Panc1 (cell line): ENCODE measurements around the gene BLTP3B.

Experiments
- POLR2AphosphoS5 ChIP-seq: IDR thresholded peaks from 2 replicates; pipeline ENCODE4 v1.6.1; 2012; ENCODE audit warnings: mild to moderate bottlenecking, low read depth, low read length, moderate library complexity
- SIN3A ChIP-seq: IDR thresholded peaks from 2 replicates; pipeline ENCODE4 v1.6.1; 2012; ENCODE audit warnings: low read depth, mild to moderate bottlenecking, low read length, moderate library complexity, borderline replicate concordance; ENCODE audit not compliant: insufficient read depth
- TCF7L2 ChIP-seq: IDR thresholded peaks from 2 replicates; pipeline ENCODE4 v1.6.1; 2011; ENCODE audit warnings: mild to moderate bottlenecking, low read depth, low read length, inconsistent platforms
- TF ChIP-seq, protein P1 (sequence below): fragments of 450-650 bp; IDR thresholded peaks from 2 replicates; pipeline ENCODE4 v1.5.1; 2017; ENCODE audit warnings: mild to moderate bottlenecking
- TF ChIP-seq, protein P2 (sequence below), 2 experiments: IDR thresholded peaks; 2 replicates each; pipeline ENCODE4 v1.6.1; 2011 to 2012; ENCODE audit warnings: low read depth in 2 of 2, control low read depth in 1 of 2, low read length in 1 of 2, mild to moderate bottlenecking in 1 of 2, moderate library complexity in 1 of 2; ENCODE audit not compliant: insufficient read depth in 1 of 2

DNA sequence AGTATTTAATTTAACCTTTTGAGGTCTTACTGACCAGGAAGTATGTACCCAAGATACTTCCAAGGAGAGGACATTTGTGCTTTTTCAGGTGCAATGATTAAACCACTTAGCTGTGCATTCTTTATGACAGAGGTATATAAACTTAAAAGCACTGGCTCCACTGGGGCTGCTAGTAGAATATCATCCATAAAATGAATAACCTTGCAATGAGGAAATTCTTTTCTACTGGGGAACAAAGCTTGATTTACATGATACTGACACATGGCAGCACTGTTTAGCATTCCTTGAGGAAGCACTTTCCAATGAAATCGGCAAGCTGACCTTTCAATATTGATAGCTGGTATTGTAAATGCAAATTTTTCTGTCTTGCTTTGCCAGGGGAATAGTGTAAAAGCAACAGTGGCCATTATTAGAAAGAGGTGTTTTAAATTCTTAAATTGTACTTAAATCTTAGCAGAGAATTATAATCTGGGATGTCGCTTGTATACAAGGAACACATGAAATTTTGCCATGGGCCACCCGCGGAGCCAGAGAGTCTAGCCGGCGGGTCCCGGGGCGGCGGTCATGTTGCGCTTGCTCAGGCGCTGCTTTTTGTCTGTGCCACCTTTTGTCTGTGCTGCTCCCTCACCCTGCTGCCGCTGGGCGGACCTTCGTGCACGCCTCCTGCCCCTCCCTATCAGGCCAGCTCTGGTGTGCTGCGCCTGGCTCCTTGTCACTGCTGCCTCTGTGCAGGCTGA is 20.9 kb upstream of the BLTP3B start:
- TF ChIP-seq, protein P1, sequence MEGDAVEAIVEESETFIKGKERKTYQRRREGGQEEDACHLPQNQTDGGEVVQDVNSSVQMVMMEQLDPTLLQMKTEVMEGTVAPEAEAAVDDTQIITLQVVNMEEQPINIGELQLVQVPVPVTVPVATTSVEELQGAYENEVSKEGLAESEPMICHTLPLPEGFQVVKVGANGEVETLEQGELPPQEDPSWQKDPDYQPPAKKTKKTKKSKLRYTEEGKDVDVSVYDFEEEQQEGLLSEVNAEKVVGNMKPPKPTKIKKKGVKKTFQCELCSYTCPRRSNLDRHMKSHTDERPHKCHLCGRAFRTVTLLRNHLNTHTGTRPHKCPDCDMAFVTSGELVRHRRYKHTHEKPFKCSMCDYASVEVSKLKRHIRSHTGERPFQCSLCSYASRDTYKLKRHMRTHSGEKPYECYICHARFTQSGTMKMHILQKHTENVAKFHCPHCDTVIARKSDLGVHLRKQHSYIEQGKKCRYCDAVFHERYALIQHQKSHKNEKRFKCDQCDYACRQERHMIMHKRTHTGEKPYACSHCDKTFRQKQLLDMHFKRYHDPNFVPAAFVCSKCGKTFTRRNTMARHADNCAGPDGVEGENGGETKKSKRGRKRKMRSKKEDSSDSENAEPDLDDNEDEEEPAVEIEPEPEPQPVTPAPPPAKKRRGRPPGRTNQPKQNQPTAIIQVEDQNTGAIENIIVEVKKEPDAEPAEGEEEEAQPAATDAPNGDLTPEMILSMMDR: no peak
- TF ChIP-seq POLR2AphosphoS5: peak; percentile 23; the same call in 1 of the 2 replicates
- TF ChIP-seq TCF7L2: no peak
- TF ChIP-seq, protein P2, sequence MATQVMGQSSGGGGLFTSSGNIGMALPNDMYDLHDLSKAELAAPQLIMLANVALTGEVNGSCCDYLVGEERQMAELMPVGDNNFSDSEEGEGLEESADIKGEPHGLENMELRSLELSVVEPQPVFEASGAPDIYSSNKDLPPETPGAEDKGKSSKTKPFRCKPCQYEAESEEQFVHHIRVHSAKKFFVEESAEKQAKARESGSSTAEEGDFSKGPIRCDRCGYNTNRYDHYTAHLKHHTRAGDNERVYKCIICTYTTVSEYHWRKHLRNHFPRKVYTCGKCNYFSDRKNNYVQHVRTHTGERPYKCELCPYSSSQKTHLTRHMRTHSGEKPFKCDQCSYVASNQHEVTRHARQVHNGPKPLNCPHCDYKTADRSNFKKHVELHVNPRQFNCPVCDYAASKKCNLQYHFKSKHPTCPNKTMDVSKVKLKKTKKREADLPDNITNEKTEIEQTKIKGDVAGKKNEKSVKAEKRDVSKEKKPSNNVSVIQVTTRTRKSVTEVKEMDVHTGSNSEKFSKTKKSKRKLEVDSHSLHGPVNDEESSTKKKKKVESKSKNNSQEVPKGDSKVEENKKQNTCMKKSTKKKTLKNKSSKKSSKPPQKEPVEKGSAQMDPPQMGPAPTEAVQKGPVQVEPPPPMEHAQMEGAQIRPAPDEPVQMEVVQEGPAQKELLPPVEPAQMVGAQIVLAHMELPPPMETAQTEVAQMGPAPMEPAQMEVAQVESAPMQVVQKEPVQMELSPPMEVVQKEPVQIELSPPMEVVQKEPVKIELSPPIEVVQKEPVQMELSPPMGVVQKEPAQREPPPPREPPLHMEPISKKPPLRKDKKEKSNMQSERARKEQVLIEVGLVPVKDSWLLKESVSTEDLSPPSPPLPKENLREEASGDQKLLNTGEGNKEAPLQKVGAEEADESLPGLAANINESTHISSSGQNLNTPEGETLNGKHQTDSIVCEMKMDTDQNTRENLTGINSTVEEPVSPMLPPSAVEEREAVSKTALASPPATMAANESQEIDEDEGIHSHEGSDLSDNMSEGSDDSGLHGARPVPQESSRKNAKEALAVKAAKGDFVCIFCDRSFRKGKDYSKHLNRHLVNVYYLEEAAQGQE (IDR thresholded peaks at IDR 0.05; ENCODE audit: insufficient read depth in 1 of 2, low read depth in 2 of 2, low read length in 1 of 2): no peak
- no peak for TF ChIP-seq SIN3A
